ENCODE measurements around the gene SPATC1L. TPM values are rescaled to one million over a fixed set of nuclear protein-coding genes. Genes with fewer than 3 reads are reported as not detected.
"Not testable (repeated sequence)": the region's sequence is repeated elsewhere in the genome, so short reads cannot be mapped to it uniquely, and the experiment has no call there.

The SPATC1L gene
- total RNA-seq, 1 donor from 2014 or later, result 27.1 TPM

- DNase-seq (ENCODE audit: extremely low read depth, low read depth, low spot score), result not testable (repeated sequence)
Measured at GRCh38 chr21:46200877-46201803, 16.9 kb upstream of the SPATC1L start.

GRCh38 chr21:46199436-46200373 lies 15.4 kb upstream of the SPATC1L start:
- no peak for DNase-seq (ENCODE audit: extremely low read depth, low read depth, low spot score)

- DNase-seq (ENCODE audit: extremely low read depth, low read depth, low spot score), result no peak
Measured at GRCh38 chr21:46196733-46197132, 12.5 kb upstream of the SPATC1L start.

- no peak for DNase-seq (ENCODE audit: extremely low read depth, low read depth, low spot score)
Measured at GRCh38 chr21:46195595-46196195, 11.4 kb upstream of the SPATC1L start.

GRCh38 chr21:46194374-46195334 lies 10.4 kb upstream of the SPATC1L start:
- DNase-seq (ENCODE audit: extremely low read depth, low read depth, low spot score), result no peak

- DNase-seq (ENCODE audit: extremely low read depth, low read depth, low spot score), result no peak
Measured at GRCh38 chr21:46193829-46194373, 9.6 kb upstream of the SPATC1L start.

- DNase-seq (ENCODE audit: extremely low read depth, low read depth, low spot score), result no peak
Measured at GRCh38 chr21:46191686-46192575, 7.7 kb upstream of the SPATC1L start.

GRCh38 chr21:46191257-46191685 lies 7.0 kb upstream of the SPATC1L start:
- no peak for DNase-seq (ENCODE audit: extremely low read depth, low read depth, low spot score)

GRCh38 chr21:46190491-46191131 lies 6.4 kb upstream of the SPATC1L start:
- DNase-seq (ENCODE audit: extremely low read depth, low read depth, low spot score), result no peak

- DNase-seq (ENCODE audit: extremely low read depth, low read depth, low spot score), result no peak
Measured at GRCh38 chr21:46189959-46190490, 5.8 kb upstream of the SPATC1L start.

GRCh38 chr21:46189213-46189958 lies 5.1 kb upstream of the SPATC1L start:
- DNase-seq (ENCODE audit: extremely low read depth, low read depth, low spot score), result no peak

GRCh38 chr21:46188226-46189212 lies 4.3 kb upstream of the SPATC1L start:
- no peak for DNase-seq (ENCODE audit: extremely low read depth, low read depth, low spot score)

- DNase-seq (ENCODE audit: extremely low read depth, low read depth, low spot score), result no peak
Measured at GRCh38 chr21:46187814-46188213, 3.6 kb upstream of the SPATC1L start.

GRCh38 chr21:46187261-46187660 lies 3.0 kb upstream of the SPATC1L start:
- no peak for DNase-seq (ENCODE audit: extremely low read depth, low read depth, low spot score)

- no peak for DNase-seq (ENCODE audit: extremely low read depth, low read depth, low spot score)
Measured at GRCh38 chr21:46185716-46186115, 1.5 kb upstream of the SPATC1L start.
